GM18508 (cell line): ENCODE data around the gene AIG1.
A peak's percentile ranks its signal among the peaks of the same experiment; 100 is the strongest.

ENCODE experiments used
- ATAC-seq: cut with Tn5 transposase; IDR thresholded peaks from one replicate; pipeline ENCODE4 v1.9.1; 2021; ENCODE audit warnings: moderate number of reproducible peaks; ENCODE audit not compliant: insufficient read depth, unreplicated experiment

AIG1 gene

DNA sequence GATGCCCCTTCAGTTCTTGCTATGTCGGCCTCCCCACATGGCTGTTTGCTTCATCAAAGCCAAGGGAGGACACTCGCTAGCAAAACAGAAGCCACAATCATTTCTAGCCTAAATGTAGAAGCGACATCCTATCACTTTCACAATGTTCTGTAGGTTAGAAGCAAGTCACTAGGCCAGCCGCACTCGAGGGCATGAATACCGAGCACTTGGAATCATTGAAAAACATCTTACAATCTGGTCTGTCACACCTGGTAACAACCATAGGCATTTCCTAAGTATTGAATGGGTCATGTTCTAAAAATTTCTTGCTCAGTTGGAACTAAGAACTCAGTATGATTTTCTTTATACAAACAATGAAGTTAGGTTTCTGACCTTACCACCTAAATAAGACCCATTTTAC is 192.3 kb downstream of the AIG1 start:
- no peak for ATAC-seq

DNA sequence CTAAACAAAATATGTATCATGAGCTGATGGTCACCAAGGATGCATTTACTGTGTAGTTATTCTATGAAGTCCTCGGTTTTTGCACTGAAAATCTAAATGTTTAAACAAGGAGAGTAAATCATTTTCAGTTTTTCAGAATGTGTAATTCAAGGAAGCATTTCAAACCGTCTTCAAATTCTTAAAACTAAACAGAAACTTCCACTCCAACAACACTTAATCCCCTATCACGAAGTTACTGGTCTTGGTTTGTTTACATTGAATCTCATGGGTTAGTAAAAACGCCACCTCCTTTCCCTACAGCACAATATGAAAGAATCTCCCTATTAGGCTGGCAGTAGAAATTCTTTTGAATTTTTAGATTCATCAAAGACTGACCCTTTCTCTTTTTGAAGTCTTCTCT is 192.9 kb downstream of the AIG1 start:
- no peak for ATAC-seq

DNA sequence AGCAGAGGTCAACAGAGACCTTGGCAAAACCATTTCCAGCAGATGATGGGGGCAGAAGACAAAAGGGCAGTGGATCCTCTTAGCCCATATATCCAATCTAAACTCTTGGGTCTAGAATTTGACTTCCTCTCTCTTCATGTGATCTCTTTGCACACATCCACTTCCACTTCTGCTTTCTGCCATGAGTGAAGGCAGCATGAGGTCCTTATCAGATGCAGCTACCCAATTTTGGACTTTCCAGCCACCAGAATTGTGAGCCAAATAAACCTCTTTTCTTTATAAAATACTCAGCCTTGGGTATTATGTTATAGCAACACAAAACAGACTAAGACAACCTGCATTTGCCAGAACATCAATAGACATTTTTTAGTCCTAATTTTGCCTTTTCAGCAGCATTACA is 198.3 kb downstream of the AIG1 start:
- ATAC-seq: no peak

DNA sequence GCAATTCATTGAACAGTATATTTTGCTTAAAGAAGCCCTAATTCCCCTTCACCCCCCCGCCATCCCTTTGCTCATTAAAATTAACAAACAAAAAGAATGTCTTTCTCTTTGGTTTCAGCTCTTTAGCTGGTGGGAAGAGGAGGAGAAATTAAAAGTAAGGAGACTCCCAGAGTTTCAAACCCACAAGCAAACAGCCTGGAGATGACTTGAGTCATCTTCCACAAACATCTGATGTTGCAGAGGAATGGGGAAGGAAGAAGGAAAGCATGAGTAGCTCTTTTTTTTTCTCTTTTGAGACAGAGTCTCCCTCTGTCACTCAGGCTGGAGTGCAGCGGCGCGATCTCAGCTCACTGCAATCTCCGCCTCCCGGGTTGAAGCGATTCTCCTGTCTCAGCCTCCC is 200.2 kb downstream of the AIG1 start:
- no peak for ATAC-seq

DNA sequence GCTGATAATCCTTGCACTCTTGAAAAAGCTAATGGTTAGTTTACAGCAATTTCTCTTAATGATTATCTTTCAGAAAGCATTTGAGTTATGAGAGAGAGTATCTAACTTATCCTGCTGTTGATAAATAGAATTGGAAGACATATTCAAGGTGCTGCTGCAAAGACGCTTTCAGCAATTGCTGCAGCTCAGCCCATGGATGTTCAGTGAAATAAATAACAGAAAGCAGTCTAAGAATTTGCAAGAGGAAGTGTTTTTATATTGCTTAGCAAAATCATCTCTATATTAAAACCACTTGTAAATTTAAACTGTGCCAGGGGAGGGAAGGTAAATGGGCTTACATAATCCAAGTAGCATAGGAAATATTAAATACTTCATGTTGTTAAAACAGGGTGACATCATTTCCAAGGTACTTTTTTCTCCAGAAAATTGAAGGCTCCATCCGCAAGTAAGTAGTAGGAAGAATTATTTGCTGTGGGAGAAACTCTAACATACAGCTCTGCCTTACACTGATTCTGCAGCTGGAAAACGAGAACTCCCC is 201.3 kb downstream of the AIG1 start:
- ATAC-seq: no peak

DNA sequence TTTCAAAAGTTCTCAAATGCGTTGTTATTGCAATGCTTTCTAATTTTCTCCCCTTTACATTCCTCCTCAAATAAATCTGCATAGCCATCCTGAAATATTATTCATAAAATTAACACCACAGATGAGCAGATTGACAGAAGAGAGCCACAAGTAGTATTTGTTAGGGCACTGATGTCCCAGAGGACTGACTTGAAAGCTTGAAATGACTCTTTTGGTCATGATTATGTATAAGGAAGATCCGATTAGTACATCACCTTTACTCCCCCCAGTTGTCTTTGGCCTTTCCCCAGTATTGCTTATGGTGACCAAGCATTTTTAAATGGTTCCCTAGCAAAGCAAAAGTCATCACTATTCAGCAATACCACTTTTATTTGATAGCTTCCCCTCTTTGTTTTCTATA is 202.2 kb downstream of the AIG1 start:
- ATAC-seq: peak; percentile 78

DNA sequence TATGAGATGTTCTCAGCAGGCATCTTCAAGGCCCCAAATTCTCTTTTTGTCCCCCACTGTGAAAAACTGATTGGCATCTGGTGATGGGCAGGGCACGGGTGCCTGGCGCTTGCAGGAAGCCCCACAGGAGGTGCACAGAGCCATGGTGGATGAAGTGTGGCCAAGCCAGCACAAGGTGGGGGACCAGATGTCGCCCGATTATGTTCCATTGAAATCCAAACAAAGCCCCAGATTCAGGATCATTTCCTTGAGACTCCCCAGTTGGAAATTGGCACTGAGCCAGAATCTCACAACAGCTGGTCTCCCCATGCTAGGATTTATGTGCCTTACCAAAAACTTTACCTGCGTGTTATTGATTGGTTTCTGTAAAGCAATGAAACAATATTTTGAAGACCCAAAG is 203.7 kb downstream of the AIG1 start:
- ATAC-seq: no peak

DNA sequence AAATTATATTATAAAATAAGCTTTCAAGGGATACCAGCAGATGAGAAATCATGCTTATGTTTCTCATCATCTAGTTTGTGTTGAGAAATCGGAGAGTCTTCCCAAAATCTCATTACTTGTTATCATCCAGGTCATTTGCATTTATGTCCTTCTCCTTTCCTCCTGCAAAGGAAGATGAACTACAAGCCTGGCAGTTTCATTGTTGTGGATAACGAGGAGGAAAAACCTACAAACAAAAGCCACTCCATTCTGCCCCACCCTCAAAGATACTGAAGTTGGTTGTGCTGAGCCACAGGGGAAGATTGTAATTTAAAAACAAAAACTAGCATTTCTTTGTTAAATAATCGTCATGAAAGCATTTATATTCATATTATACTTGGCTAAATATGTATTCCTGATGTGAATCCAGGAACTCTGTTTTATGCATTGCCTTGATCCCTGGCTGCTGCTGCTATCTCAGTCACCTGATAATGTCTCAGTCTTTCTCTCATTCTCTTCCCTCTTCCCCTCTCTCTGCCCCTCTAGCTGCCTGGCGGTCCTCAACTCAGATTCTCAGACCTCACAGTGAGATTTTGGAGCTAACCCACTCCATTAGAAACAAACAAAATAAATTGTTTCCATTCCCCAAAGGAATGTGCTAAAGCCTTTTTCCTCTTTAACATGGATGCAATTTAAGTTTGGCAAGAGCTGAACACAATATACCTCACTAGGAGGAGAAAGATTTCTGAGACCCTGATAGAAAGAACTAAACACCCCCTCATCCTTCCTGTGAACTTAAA is 204.5 kb downstream of the AIG1 start:
- no peak for ATAC-seq

DNA sequence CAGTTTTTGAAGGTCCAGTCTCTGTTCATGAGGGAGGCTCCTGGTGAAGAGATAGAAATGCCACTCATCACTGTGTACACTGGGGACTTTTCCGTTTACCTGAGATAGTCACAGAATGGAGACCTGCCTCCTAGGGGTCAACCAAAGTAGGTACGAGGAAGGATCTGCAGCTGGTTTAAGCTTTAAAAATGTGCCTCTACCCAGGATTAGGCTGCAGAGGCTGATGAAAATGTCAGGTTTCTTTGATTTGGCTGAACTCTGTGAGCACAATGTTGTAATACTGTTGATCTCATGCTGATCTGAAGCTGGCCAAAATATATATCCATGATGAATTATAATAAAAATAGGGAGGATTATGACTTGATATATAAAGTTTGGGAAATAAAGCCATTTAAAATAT is 207.1 kb downstream of the AIG1 start:
- no peak for ATAC-seq

DNA sequence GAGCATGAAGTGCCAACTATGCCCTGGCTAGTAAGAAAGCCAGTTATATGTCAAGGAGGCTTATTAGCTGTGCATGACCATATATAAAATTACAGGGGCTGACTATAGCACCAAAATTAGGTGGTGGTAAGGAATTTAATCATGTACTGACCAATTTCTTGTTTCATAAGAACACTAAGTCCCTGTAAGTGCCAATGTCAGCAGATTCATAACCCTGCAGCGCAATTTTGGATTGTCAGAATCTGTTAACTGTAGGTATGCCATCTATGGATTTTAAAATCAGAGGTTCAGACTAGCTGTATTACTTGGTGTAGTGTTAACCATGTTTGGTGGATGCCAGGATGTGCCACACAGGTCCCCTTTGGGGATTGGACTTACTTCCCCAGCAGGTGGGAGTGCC is 207.8 kb downstream of the AIG1 start:
- no peak for ATAC-seq

DNA sequence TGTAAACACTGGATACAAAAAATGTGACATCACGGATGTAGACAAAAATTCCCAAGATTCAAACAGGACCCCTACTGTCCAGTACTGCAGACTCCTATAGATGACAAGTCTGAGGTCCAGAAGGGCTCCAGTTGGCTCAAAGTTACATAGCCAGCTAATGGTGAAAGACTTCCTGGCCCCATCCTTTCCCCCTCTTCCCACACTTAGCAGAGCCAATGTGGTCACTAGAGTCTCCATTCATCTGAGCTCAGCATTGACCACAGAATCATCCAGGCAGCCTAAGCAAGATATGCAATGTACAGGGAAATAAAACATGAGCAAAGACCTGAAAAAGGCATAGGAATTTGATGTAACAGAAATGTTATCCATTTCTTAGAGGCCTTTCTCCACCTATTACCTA is 209.3 kb downstream of the AIG1 start:
- no peak for ATAC-seq

DNA sequence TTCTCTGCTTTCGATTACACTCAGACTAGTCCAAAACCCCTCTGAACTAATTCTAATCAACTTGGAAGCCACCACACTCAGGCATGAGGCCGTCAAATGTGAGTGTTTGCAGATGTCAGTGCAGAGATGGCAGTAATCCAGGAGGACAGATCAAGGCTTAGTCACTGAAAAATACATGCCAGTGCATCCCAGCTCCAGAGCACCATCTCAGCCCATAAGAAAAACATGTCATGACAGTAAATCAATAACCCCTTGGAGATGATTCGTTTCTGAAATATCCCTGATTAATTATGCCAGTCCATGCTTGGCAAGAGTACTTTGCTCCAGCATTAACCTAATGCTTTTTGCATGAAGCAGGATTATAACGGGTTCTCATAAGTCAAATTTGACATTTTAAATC is 210.3 kb downstream of the AIG1 start:
- ATAC-seq: no peak

DNA sequence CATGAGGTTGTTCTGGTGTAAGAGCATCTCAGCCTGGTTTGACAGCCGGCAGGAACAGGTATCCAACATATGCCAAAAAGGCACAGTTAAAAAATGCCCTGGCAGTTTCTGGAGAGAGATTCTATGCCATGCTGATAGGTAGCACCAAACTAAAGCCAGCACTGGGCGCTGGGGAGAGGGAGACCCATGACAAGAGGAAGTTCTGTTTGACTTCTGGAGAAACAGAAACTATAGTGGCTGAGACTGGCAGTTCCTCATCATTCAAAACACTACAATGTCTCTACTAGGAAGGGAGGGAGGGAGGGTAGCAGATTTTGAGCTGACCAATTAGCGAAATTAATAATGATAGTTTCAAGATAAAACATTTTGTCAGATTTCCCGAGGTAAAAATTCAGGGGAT is 215.7 kb downstream of the AIG1 start:
- ATAC-seq: peak; percentile 100

DNA sequence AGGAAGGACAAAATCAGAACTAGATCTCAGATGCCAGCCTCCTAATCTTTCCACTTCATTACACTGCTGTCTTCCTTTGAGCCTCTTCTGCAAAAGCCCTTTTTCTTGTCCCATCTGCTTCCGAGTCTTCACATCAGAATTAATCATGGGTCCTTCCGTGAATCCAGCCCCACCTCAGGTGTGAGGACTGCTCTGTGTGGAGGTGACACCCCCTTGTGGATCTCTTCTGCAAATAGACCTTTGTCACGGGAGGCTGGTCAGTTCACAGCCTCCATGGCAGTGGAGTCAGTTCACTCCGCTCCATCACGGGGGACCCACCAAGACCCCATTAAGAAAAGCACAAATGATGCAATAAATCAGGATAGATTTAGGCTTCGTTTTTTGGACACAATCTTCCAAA is 218.7 kb downstream of the AIG1 start:
- no peak for ATAC-seq

DNA sequence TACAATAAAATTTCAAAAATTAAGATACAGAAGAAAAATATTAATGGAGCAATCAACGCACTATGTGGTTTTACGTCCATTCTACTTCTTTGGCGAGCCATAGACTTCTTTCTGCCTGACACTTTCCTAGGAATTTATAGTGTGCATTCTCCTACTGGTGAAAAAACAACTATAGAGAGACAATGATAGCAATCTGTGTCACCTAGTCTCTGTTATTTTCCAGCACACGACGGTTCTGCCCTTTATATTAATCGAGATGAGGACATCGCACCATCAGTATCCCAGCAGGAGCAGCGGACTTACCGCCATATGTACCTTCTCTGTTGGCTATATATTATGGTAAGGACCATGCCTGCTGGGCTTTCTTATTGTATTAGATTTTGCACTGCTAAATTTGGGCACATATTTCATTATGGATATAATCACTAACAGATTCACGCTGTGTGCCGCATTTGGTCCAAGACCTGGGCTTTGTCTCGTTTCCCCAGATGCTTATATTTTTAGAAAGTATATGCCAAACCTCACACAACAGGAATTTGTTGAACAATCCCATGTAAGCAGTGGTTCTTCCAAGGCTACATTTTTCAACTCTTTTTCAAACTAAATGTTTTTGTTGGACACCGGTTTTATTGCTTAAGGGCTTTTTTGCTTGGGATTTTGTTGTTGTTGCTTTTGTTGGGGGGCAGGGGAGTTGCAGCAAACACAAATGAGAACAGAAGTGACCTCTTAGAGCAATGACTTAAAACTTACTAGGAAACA is 223.4 kb downstream of the AIG1 start:
- no peak for ATAC-seq

DNA sequence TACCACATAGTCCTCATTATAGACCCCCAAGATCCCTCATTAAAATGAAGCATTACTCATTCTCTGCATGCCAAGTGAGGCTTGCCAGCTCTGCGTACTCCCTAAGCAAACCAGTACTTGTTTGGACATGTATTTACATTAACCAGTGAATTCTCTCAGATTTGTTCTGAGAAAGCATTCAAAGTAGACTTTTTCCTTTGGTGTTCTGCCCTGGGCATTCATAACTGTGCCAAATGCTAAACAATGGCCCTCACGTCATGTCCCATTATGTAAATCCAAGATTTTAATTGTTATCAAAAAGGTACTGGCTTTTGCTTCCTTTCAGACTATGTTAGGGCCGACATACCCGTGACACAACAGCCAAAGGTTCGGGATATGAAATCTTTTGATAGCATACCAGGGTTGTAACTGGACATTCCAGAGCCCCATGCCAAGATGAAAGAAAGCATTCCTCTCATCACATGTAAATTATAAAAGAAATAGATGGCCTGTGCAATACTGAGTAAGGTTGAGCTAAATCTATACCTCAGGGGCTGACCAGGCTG is 225.6 kb downstream of the AIG1 start:
- no peak for ATAC-seq

DNA sequence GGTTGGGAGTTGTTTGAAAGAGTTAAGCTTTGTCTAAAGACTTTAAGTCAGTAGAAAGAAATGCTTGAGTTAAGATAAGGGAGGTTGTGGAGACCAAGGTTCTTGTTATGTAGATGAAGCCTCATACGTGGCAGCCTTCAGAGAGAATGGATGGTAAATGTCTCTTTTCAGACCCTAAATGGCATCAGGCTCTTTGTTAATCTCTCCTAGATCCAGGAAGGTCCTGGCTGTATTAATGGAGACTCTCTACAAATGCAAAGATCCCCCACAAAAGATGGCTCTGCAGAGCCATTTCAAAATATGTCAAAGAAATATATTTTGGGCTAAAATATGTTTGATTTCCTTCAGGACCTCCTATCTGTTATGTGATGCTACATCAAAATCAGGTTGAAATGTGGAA is 228.2 kb downstream of the AIG1 start:
- ATAC-seq: no peak

DNA sequence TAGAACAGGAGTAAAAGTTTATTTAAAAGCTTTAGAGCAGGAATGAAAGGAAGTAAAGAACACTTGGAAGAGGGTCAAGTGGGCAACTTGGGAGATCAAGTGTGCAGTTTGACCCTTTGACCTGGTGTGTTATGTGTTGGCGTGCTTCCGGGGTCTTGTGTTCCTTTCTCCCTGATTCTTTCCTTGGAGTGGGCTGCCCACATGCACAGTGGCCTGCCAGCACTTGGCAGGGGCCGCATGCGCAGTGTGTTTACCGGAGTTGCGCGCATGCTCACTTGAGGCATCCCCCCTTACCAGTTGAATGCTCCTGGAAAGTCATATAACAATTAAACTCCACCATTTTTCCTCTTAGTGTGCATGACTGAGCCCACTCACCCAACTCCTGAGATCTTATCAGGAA is 229.5 kb downstream of the AIG1 start:
- ATAC-seq: no peak

DNA sequence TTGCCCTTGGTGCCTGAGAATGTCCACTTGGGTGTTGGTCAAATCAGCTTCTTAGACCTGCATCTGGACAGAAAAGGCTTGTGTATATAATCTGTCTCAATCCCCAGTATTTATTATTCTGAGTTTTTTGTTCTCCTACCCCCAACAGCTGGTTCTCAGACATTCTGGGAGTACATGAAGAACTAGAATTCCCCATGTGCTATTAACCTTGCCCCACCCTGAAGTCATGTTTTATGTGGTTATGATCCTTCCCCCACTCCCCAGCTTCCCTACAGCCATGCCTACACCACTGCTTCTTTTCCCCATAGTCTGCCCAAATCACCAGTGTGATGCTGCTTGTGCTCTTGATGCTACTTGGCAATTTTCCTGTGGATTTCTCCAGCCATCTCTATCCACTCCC is 232.8 kb downstream of the AIG1 start:
- ATAC-seq: no peak

DNA sequence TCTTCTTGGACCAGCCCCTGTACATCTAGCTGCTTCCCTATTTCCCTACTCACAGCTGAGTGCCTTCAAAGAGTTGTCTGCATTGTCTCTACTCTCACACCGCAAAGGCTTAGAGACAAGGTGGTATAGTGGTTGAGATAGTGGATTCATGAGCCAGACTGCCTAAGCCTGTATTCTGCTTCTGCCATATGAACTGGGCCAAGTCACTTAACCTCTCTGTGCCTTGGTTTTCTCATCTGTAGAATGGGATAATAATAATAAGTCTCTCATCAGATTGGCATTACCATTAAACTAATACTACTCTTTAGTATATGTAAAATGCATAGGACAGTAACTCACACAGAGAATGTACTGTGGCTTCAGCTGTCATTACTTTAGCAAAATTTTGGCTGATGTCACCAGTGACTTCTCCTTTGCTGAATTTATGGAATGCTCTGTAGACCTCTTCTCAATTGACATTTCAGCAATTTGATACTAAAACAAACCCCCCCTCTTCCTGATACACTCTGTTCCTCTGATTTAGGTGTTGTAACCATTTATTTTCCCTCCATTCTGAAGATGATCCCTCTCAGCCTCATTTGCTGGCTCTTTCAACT is 233.7 kb downstream of the AIG1 start:
- ATAC-seq: no peak

DNA sequence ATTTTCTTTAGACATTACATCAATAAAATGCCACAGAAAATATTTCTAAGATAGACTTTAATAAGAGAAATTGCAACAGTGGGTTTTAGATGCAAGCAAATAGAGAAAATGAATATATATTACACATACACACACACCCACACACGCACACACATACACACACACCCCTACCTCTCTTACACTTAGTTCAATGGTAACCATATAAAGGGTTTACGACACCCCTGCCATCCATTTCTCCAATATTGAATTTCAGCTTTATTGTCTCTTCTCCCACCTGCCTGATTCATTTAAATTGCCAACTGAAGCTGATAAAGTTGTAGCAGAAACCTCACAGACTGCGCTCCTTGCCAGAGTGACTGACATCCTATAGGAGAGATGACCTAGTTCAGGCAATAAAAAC is 235.2 kb downstream of the AIG1 start:
- ATAC-seq: no peak
